HFFc6 (cell line): ENCODE data around the gene NUDCD3. TPM values are rescaled to one million over a fixed set of nuclear protein-coding genes. Genes with fewer than 3 reads are reported as not detected.
"Not testable (repeated sequence)": the region's sequence is repeated elsewhere in the genome, so short reads cannot be mapped to it uniquely, and the experiment has no call there.

Experiments
- DNase-seq: peaks from one replicate; pipeline ENCODE4 v3.0.0-alpha.2; 2018
- H3K27ac Mint-ChIP-seq: 2 replicates; pipeline ENCODE4 v1.8.0; 2020; ENCODE audit warnings: mild to moderate bottlenecking, mixed read lengths
- H3K27me3 Mint-ChIP-seq: 2 replicates; pipeline ENCODE4 v1.8.0; 2021; ENCODE audit warnings: mild to moderate bottlenecking, moderate library complexity, mixed read lengths; ENCODE audit not compliant: insufficient read depth
- H3K36me3 Mint-ChIP-seq: 2 replicates; pipeline ENCODE4 v1.8.0; 2021; ENCODE audit warnings: low read depth, mixed read lengths
- H3K4me1 Mint-ChIP-seq: 2 replicates; pipeline ENCODE4 v1.8.0; 2020; ENCODE audit warnings: low read depth, mixed read lengths
- H3K4me3 Mint-ChIP-seq: 2 replicates; pipeline ENCODE4 v1.8.0; 2020; ENCODE audit warnings: mild to moderate bottlenecking, moderate library complexity, mixed read lengths
- H3K9me3 Mint-ChIP-seq: 2 replicates; pipeline ENCODE4 v1.8.0; 2020; ENCODE audit warnings: mild to moderate bottlenecking, mixed read lengths
- CTCF ChIP-seq: fragments of 200-600 bp; sonication (generic); IDR thresholded peaks from 2 replicates; pipeline ENCODE4 v1.5.0; 2021; ENCODE audit warnings: antibody characterized with exemption, mild to moderate bottlenecking
- total RNA-seq, 6 experiments: library from RNA; stranded (reverse); fragmentation: NEBNext Ultra II Directional; extraction: Animal tissue kit (Norgen Biotek cat#: 25700); gene quantifications; 2 replicates in 1 of 6; 3 replicates in 5 of 6; pipeline ENCODE4 v1.2.3, GENCODE V29; 2021

The NUDCD3 gene
- total RNA-seq, 6 experiments from 2014 or later, result 79.2 to 114 (median 90.6) TPM

GRCh38 chr7:44515590-44516268 is 25.3 kb upstream of the NUDCD3 start:
- Mint-ChIP-seq H3K4me3 (no peak overlapping the region), H3K36me3 (no peaks in the 10 kb centered on the region), H3K4me1 (no peaks in the 10 kb centered on the region), H3K27me3 (peaks cover 21% of the 10 kb centered on the region), H3K27ac (no peak overlapping the region), H3K9me3 (no peaks in the 10 kb centered on the region)
- no peak for DNase-seq
- TF ChIP-seq CTCF, result no peak

GRCh38 chr7:44512736-44513135 is 22.3 kb upstream of the NUDCD3 start:
- Mint-ChIP-seq H3K27ac (no peak overlapping the region), H3K27me3 (peaks cover 7% of the 10 kb centered on the region), H3K9me3 (peaks cover 4% of the 10 kb centered on the region; the same call in 1 of the 2 replicates), H3K4me1 (no peaks in the 10 kb centered on the region), H3K4me3 (no peak overlapping the region), H3K36me3 (no peaks in the 10 kb centered on the region)
- TF ChIP-seq CTCF, result no peak
- DNase-seq, result no peak

GRCh38 chr7:44511863-44512468 is 21.5 kb upstream of the NUDCD3 start:
- 0 out of 2 replicates have a peak, but pooled peaks cover under 1% of the 10 kb centered on the region for H3K36me3 Mint-ChIP-seq
- H3K27me3 Mint-ChIP-seq, result peaks cover 6% of the 10 kb centered on the region
- no peak overlapping the region for H3K27ac Mint-ChIP-seq

GRCh38 chr7:44511236-44511635 is 20.8 kb upstream of the NUDCD3 start:
- Mint-ChIP-seq H3K9me3 (peaks cover 4% of the 10 kb centered on the region; the same call in 1 of the 2 replicates), H3K4me3 (no peak overlapping the region), H3K27me3 (peaks cover 2% of the 10 kb centered on the region), H3K27ac (no peak overlapping the region), H3K4me1 (no peaks in the 10 kb centered on the region), H3K36me3 (0 out of 2 replicates have a peak, but pooled peaks cover 4% of the 10 kb centered on the region)
- no peak for TF ChIP-seq CTCF
- no peak for DNase-seq

More at GRCh38 chr7:44511863-44512468, 21.5 kb upstream of the NUDCD3 start:
- H3K4me3 Mint-ChIP-seq, result no peak overlapping the region
- no peak for DNase-seq
- TF ChIP-seq CTCF, result no peak
- H3K4me1 Mint-ChIP-seq, result no peaks in the 10 kb centered on the region
- H3K9me3 Mint-ChIP-seq, result peaks cover 4% of the 10 kb centered on the region; the same call in 1 of the 2 replicates

GRCh38 chr7:44508328-44509030 is 18.0 kb upstream of the NUDCD3 start:
- peaks cover 5% of the 10 kb centered on the region for H3K27me3 Mint-ChIP-seq
- H3K9me3 Mint-ChIP-seq, result peaks cover 4% of the 10 kb centered on the region; the same call in 1 of the 2 replicates
- no peak for DNase-seq
- 0 out of 2 replicates have a peak, but pooled peaks cover 4% of the 10 kb centered on the region for H3K36me3 Mint-ChIP-seq
- no peak overlapping the region for H3K27ac Mint-ChIP-seq
- no peak for TF ChIP-seq CTCF
- no peaks in the 10 kb centered on the region for H3K4me1 Mint-ChIP-seq
- no peak overlapping the region for H3K4me3 Mint-ChIP-seq

GRCh38 chr7:44506592-44507288 is 16.3 kb upstream of the NUDCD3 start:
- H3K36me3 Mint-ChIP-seq, H3K4me3 Mint-ChIP-seq, DNase-seq, H3K27me3 Mint-ChIP-seq, H3K9me3 Mint-ChIP-seq, H3K27ac Mint-ChIP-seq, H3K4me1 Mint-ChIP-seq: not testable (repeated sequence)
